NT2/D1 (cell line): ENCODE results near the gene PAQR3.

Source experiments
- SUZ12 ChIP-seq: IDR thresholded peaks from 2 replicates; pipeline ENCODE4 v1.6.1; 2011; ENCODE audit not compliant: insufficient read length, insufficient read depth; ENCODE audit errors: extremely low read depth
- YY1 ChIP-seq: IDR thresholded peaks from 2 replicates; pipeline ENCODE4 v1.6.1; 2011; ENCODE audit not compliant: insufficient read length, insufficient read depth
- ZNF274 ChIP-seq: IDR thresholded peaks from 2 replicates; pipeline ENCODE4 v1.6.1; 2011; ENCODE audit warnings: mild to moderate bottlenecking, low read depth, low read length

GRCh38 chr4:78971776-78972175, 32.5 kb upstream of the PAQR3 start:
- TF ChIP-seq SUZ12 (no peak), ZNF274 (no peak), YY1 (no peak)
